Endometrium (tissue), 2 donors: ENCODE measurements around the gene BRICD5.

Experiments
- FAIRE-seq: peaks from 2 replicates; lab custom pipeline; 2012; peaks lifted over from hg19 to GRCh38; lab: Jason Lieb, UNC
- donor health status: control.
- donor health status: control.

BRICD5 gene

DNA sequence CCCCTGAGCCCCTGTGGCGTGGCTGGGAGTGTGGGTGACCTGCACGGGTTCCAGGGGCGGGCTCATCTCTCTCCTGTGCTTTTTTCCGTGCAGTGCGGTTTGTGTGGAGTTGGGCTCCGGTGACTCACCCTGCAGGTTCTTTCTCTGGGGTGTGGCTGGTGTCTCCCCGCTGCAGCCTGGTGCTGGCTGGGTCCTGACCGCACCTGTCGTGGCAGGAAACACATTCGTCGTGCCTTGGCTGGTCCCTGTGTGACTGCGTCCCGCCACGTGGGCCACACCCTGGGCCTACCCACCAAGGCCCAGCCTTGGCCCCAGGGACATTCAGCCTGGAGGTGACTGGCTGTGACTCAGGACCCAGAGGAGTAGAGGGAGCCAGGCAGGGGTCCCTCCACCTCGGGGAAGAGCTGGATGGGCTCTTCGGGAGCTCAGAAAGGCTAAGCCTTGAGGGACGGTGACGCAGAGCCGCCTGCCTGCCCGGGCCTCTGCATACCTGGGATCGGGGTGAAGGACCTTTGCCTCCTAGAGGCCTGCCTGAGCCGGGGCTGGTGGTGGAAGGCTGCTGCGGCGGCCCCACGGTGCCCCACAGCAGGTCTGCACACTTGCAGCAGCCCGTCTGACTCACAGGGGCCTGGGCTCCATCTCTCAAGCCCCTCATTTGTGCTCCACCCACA lies 47.3 kb downstream of the BRICD5 start:
- FAIRE-seq: no peak

DNA sequence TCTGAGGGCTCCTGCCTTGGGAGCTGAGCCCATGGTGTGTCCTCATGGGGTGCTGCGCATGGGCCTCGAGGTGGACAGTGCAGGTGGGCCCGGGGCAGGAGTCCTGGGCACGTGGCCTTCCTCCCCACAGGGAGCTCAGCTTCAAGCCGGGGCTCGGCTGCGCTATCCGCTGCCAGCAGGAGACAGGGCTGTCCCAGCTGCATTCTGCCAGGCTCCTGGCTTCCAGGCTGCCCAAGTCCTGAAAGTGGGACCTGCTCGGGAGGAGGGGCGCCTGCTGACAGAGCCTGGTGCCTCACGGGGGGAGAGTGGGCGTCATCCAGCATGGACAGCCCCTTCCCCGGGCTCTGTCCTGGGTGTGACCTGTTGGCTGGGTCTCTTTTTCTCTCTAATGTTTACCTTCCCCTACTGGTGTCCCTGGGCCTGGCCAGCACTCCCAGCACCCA lies 48.0 kb downstream of the BRICD5 start:
- no peak for FAIRE-seq

DNA sequence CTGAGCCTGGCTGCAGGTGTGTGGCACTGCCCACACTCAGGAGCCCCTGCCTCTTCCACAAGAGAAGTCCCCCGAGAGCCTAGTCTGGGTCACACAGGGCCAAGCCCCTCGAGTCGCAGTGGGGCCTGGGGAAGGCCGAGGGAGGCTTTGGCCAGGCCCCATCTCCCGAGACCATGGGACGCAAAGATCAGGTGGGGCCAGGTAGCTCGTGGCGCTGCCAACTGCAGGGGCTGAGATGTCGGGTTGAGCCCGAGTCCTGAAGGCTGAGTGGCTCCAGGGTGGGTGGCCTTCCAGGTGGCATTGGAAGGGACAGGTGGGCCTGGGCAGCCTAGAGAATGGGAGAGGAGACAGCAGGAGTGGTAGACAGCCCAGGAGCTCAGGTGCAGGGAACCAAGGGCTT lies 48.8 kb downstream of the BRICD5 start:
- FAIRE-seq: no peak

DNA sequence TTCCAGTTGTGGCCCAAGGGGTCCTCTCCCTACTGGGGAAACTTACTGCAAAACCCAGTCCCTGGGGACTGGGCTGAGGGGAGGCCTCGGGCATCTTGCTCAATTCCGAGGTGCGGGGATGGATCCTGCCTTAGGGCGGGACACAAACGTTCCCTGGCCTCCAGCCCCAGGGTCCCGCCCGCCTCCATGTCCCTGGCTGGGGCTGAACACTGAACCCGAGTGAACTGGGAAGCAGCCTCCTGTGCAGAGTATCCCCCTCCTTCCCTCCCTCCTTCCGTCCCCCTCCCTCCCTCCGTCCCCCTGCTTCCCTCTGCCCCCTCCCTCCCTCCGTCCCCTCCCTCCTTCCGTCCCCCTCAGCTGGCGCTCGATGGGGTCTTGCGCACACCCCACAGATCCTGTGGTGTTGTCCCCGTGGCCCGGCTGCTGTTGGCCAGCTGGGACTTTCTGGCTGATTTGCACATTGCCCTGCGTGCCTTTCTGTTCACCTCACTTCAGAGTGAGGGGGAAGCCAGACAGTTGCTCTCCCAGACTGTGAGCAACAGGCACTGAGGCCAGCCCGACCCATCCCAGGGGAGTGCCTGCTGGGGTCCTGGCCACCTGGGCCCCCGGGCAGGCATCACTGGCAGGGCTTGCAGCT lies 49.6 kb downstream of the BRICD5 start:
- FAIRE-seq: no peak
